Measurements from ENCODE around the gene HOXB9. TPM values are rescaled to one million over a fixed set of nuclear protein-coding genes. Genes with fewer than 3 reads are reported as not detected.

Gene HOXB9
- total RNA-seq, 3 donors from 2014 or later = 40.1 to 78.4 (median 41.5) TPM

GRCh38 chr17:48629411-48629759 is 3.2 kb upstream of the HOXB9 start:
- Histone ChIP-seq H3K36me3 (ENCODE audit: low read depth) (no peaks in the 10 kb centered on the region), H3K4me1 (ENCODE audit: low read depth) (peaks cover 34% of the 10 kb centered on the region), H3K4me3 (no peak overlapping the region), H3K9me3 (no peaks in the 10 kb centered on the region)
- no peak for TF ChIP-seq CTCF (IDR thresholded peaks at IDR 0.05)
- ATAC-seq (no peak), DNase-seq (peak; percentile 17 to 44 (median 43))
- intact Hi-C loops (cut with DNase I, micrococcal nuclease) = loop anchor here in 1 of 2 donors (10.0 kb wide), 1 partner anchor 295 kb away; no protein-coding TSS in a partner anchor

- Histone ChIP-seq H3K9me3 (no peaks in the 10 kb centered on the region), H3K4me3 (no peak overlapping the region), H3K36me3 (ENCODE audit: low read depth) (no peaks in the 10 kb centered on the region), H3K4me1 (ENCODE audit: low read depth) (peaks cover 31% of the 10 kb centered on the region)
- TF ChIP-seq CTCF (IDR thresholded peaks at IDR 0.05) = no peak
- peak in 2 of 3 donors; percentile 27 to 42 for DNase-seq
- intact Hi-C loops (cut with DNase I, micrococcal nuclease) = loop anchor here in 1 of 2 donors (10.0 kb wide), 1 partner anchor 294 kb away; no protein-coding TSS in a partner anchor
- no peak for ATAC-seq
These were observed 2.7 kb upstream of the HOXB9 start for GRCh38 chr17:48628649-48629410.

- intact Hi-C loops (cut with DNase I, micrococcal nuclease) = loop anchor here in 1 of 2 donors (10.0 kb wide), 1 partner anchor 293 kb away; no protein-coding TSS in a partner anchor
These were observed 1.7 kb upstream of the HOXB9 start for GRCh38 chr17:48627623-48628521.

GRCh38 chr17:48627118-48627597 is 1.0 kb upstream of the HOXB9 start:
- H3K4me1 ChIP-seq (ENCODE audit: low read depth) = peaks cover 29% of the 10 kb centered on the region
- no peak for TF ChIP-seq CTCF (IDR thresholded peaks at IDR 0.05)
- no peaks in the 10 kb centered on the region for H3K36me3 ChIP-seq (ENCODE audit: low read depth)
- intact Hi-C loops (cut with DNase I, micrococcal nuclease) = loop anchor here in 1 of 2 donors (10.0 kb wide), 1 partner anchor 292 kb away; no protein-coding TSS in a partner anchor
- ATAC-seq (no peak), DNase-seq (peak in 1 of 3 donors; percentile 32)
- no peak overlapping the region for H3K4me3 ChIP-seq
- H3K9me3 ChIP-seq = no peaks in the 10 kb centered on the region

More at GRCh38 chr17:48627623-48628521, 1.7 kb upstream of the HOXB9 start:
- no peak for ATAC-seq
- Histone ChIP-seq H3K9me3 (no peaks in the 10 kb centered on the region), H3K4me3 (no peak overlapping the region), H3K36me3 (ENCODE audit: low read depth) (no peaks in the 10 kb centered on the region), H3K4me1 (ENCODE audit: low read depth) (peaks cover 29% of the 10 kb centered on the region)
- TF ChIP-seq CTCF (IDR thresholded peaks at IDR 0.05) = no peak
- peak in 2 of 3 donors; percentile 51 to 52 for DNase-seq

GRCh38 chr17:48625495-48626244 is 488 bp downstream of the HOXB9 start:
- TF ChIP-seq CTCF (IDR thresholded peaks at IDR 0.05) = no peak
- H3K4me3 ChIP-seq = peak overlapping the region; percentile 26
- H3K36me3 ChIP-seq (ENCODE audit: low read depth) = no peaks in the 10 kb centered on the region
- intact Hi-C loops (cut with DNase I, micrococcal nuclease) = loop anchor here in 1 of 2 donors (10.0 kb wide), 1 partner anchor 291 kb away; no protein-coding TSS in a partner anchor
- no peaks in the 10 kb centered on the region for H3K9me3 ChIP-seq
- ATAC-seq = peak; percentile 77
- peaks cover 38% of the 10 kb centered on the region for H3K4me1 ChIP-seq (ENCODE audit: low read depth)
- peak; percentile 89 to 92 (median 90) for DNase-seq
